ENCODE results near the gene OR2A25.
"Not testable (repeated sequence)": the region's sequence is repeated elsewhere in the genome, so short reads cannot be mapped to it uniquely, and the experiment has no call there.

Gene OR2A25

GRCh38 chr7:144069511-144069910 lies at the start of gene OR2A25:
Gene OR2A25 (plus strand): TSS chr7:144069811. CDS start chr7:144074220, 4,409 bp downstream.
- DNase-seq: no peak

GRCh38 chr7:144020340-144020739 lies 49.3 kb upstream of the OR2A25 start:
- no peak for DNase-seq

GRCh38 chr7:144022169-144022568 lies 47.4 kb upstream of the OR2A25 start:
- no peak for DNase-seq

- no peak for DNase-seq
These were observed 46.3 kb upstream of the OR2A25 start for GRCh38 chr7:144023171-144023827.

- DNase-seq: no peak
These were observed 45.4 kb upstream of the OR2A25 start for GRCh38 chr7:144024213-144024612.

- DNase-seq: no peak
These were observed 43.3 kb upstream of the OR2A25 start for GRCh38 chr7:144026203-144026883.

GRCh38 chr7:144027070-144027469 lies 42.5 kb upstream of the OR2A25 start:
- no peak for DNase-seq

- DNase-seq: no peak
These were observed 41.6 kb upstream of the OR2A25 start for GRCh38 chr7:144027974-144028373.

GRCh38 chr7:144028547-144028946 lies 41.1 kb upstream of the OR2A25 start:
- no peak for DNase-seq

- no peak for DNase-seq
These were observed 37.1 kb upstream of the OR2A25 start for GRCh38 chr7:144032516-144032915.

GRCh38 chr7:144032985-144033709 lies 36.5 kb upstream of the OR2A25 start:
- DNase-seq: no peak

GRCh38 chr7:144035385-144035784 lies 34.2 kb upstream of the OR2A25 start:
- DNase-seq: no peak

- no peak for DNase-seq
These were observed 33.2 kb upstream of the OR2A25 start for GRCh38 chr7:144036302-144036885.

- no peak for DNase-seq
These were observed 32.1 kb upstream of the OR2A25 start for GRCh38 chr7:144037414-144038035.

- no peak for DNase-seq
These were observed 30.7 kb upstream of the OR2A25 start for GRCh38 chr7:144038887-144039286.

GRCh38 chr7:144048648-144049047 lies 21.0 kb upstream of the OR2A25 start, which contains the start of gene OR2A5:
Gene OR2A5 (plus strand): TSS chr7:144048948. CDS start chr7:144050402, 1,454 bp downstream.
- DNase-seq: no peak

- DNase-seq: no peak
These were observed 20.1 kb upstream of the OR2A25 start for GRCh38 chr7:144049491-144049890.

GRCh38 chr7:144050093-144050492 lies 19.5 kb upstream of the OR2A25 start:
- no peak for DNase-seq

GRCh38 chr7:144050884-144051283 lies 18.7 kb upstream of the OR2A25 start:
- DNase-seq: not testable (repeated sequence)

- DNase-seq: no peak
These were observed 11.7 kb upstream of the OR2A25 start for GRCh38 chr7:144057954-144058353.

- DNase-seq: no peak
These were observed 5.9 kb upstream of the OR2A25 start for GRCh38 chr7:144063710-144064109.
